Heart left ventricle (tissue), 16 donors: Measurements from ENCODE around the gene NENF. TPM values are rescaled to one million over a fixed set of nuclear protein-coding genes. Genes with fewer than 3 reads are reported as not detected.

ENCODE experiments used
- ATAC-seq, 4 donors: fragments of 200-7000 bp; cut with Tn5 transposase; one replicate each; pipeline ENCODE4 v1.9.1; 2020 to 2022; ENCODE audit warnings: moderate library complexity in 4 of 4, mild to moderate bottlenecking in 3 of 4, moderate number of reproducible peaks in 1 of 4
- DNase-seq, 5 donors: peaks; one replicate each; pipeline ENCODE4 v3.0.0-alpha.2; 2020
- H3K27ac ChIP-seq, 12 donors: fragments of 200-600 bp; sonication (generic) in 4 of 12; one replicate each; pipeline versions ENCODE4 v1.5.0 to v1.8.0; 2016 to 2022; ENCODE audit warnings: mild to moderate bottlenecking in 2 of 12
- H3K27me3 ChIP-seq, 9 donors: fragments of 200-600 bp; sonication (generic) in 2 of 9; one replicate each; pipeline versions ENCODE4 v1.5.1 to v1.8.0; 2016 to 2022; ENCODE audit warnings: mild to moderate bottlenecking in 3 of 9
- H3K36me3 ChIP-seq, 9 donors: fragments of 200-600 bp; sonication (generic) in 2 of 9; one replicate each; pipeline versions ENCODE4 v1.5.0 to v1.8.0; 2018 to 2022; ENCODE audit warnings: mild to moderate bottlenecking in 2 of 9
- H3K4me1 ChIP-seq, 12 donors: fragments of 200-600 bp; sonication (generic) in 4 of 12; one replicate each; pipeline versions ENCODE4 v1.5.0 to v1.8.0; 2016 to 2022; ENCODE audit warnings: mild to moderate bottlenecking in 3 of 12
- H3K4me3 ChIP-seq, 12 donors: fragments of 200-600 bp; sonication (generic) in 4 of 12; one replicate each; pipeline versions ENCODE4 v1.5.0 to v1.8.0; 2017 to 2022; ENCODE audit warnings: mild to moderate bottlenecking in 9 of 12, moderate library complexity in 4 of 12
- H3K9me3 ChIP-seq, 12 donors: fragments of 200-600 bp; sonication (generic) in 4 of 12; one replicate each; pipeline versions ENCODE4 v1.5.0 to v1.8.0; 2016 to 2022; ENCODE audit warnings: mild to moderate bottlenecking in 1 of 12
- POLR2A ChIP-seq, 2 donors: fragments of 450-650 bp; IDR thresholded peaks; one replicate each; pipeline ENCODE4 v1.6.1; 2017; ENCODE audit warnings: antibody characterized with exemption in 2 of 2, mild to moderate bottlenecking in 2 of 2, moderate library complexity in 2 of 2
- WGBS, 4 donors: extraction: QIAGEN DNeasy Blood & Tissue Kit in 2 of 4; methylation state at CpG; one replicate each; pipeline versions ENCODE4 v1.1.5 to v1.1.7; 2013 to 2018; 5-methylcytosine and 5-hydroxymethylcytosine counted together
- intact Hi-C, 10 donors: fragments of 100-400 bp; cut with DNase I; formaldehyde crosslinking; loops; one replicate each; pipeline versions ENCODE4 v1.11.1 to v1.14.2; 2022
- polyA plus RNA-seq, 2 donors: library from polyadenylated mRNA; stranded (reverse); fragments of 200-250 nt; gene quantifications; one replicate each; pipeline ENCODE4 v1.2.3, GENCODE V29; 2013
- total RNA-seq, 9 donors: library from RNA; depleted of rRNA in 2 of 9; stranded (reverse); fragments of >200 nt in 2 of 9; fragmentation: NEBNext Ultra II Directional in 3 of 9; extraction: Animal tissue kit (Norgen Biotek cat#: 25700) in 3 of 9; gene quantifications; one replicate each; pipeline versions ENCODE4 v1.1.0 to v1.2.4, GENCODE V29; 2016 to 2023
- TF ChIP-seq, protein P1 (sequence below), 12 donors: fragments of 200-600 bp; sonication (generic) in 4 of 12; IDR thresholded peaks; one replicate each; pipeline versions ENCODE4 v1.5.0 to v1.8.0; 2018 to 2022; ENCODE audit warnings: antibody characterized with exemption in 12 of 12, mild to moderate bottlenecking in 5 of 12
- donor health status: ischemic (EF 13 %, LVEDD 7.1; RV severe dilation, severe dysfunction).
- donor health status: healthy with polysubstance abuse.
- donor health status: DM: no; HTN: yes; CAD: no.
- donor health status: DM: no; HTN: no; CAD: no.
- donor health status: ischemic (EF 25% LVEDD 6.9; RV normal size, moderate dysfunction).
- donor health status: ischemic (EF 25% LVEDD 5.7; RV mildly dilated, moderate dysfunction).
- donor health status: healthy.
- donor health status: DM: yes; HTN: yes; CAD: no.
- donor health status: ischemic (EF 35%, LVEDD 5.7; RV mildly dilated, moderate dysfunction).
- donor health status: nonischemic (EF 11% LVEDD 7.7; RV severe dilation, severe dysfunction).
- donor health status: DM: yes; HTN: yes; CAD: no.
- donor health status: PGD.
- donor health status: ischemic (EF 29% LVEDD 5.4; RV normal size, mild dysfunction).
- donor health status: nonischemic (EF 23%, LVEDD 6.1; RV moderate dilation, normal function).

Gene NENF
- total and polyA plus RNA-seq, 11 donors, result 69.8 to 174 (median 105) TPM

DNA sequence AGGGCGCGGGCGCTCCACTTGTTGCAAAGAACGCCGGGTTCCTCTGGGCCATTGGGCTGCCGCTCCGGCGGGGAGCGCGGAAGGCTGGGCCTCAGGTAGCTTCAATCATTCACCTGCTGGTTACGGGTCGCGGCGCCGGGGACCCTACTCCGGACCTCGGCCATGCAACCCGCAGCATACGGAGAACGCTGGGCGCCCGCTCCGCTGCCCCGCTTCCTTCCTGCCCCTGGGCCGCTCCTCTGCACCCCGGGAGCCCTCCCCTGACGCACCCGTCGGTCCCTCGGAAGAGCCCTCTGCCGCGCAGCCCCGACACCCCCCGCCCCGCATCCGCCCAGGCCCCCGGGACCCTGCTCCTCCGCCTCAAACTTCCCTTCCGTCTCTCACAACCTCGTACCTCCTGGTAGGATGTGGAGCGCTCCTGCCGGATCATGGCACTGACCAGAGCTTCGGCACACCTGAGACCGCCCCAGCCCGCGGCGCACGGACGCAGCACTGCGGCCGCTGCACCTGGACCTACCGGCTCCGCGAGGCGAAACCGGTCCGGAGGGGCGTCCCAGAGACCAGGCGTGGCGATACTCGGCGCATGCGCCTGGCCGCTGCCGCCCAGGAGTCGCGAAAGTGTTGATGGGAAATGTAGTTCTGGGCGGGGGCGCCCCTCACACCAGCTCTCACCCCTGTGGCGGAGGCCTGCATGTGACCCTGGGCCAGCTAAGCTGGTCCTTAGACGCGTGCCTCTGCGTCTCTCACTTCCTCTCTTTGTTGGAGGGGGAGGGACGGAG, 18.2 kb upstream of the NENF start, which contains the start of gene PACC1:
PACC1 (minus strand) TSS at position 559 of the 779 bp plus-strand sequence; CDS start at position 430, 129 bp downstream.
- H3K4me3 ChIP-seq, result peak within 1 kb of the TSS; percentile 68 to 96 (median 88)
- peaks cover 0 to 23% (median 10%) of the 10 kb centered on the region in 9 donors for H3K36me3 ChIP-seq
- DNase-seq, result peak; percentile 88 to 95 (median 90)
- peak; percentile 77 to 99 (median 97) for ATAC-seq
- no peaks in the 10 kb centered on the region for H3K9me3 ChIP-seq
- 1% methylated on average over 50 to 74 of the region's 74 CpGs for WGBS, 4 donors
- H3K27ac ChIP-seq, result peak within 1 kb of the TSS in 10 of 12 donors; percentile 19 to 79 (median 54)
- intact Hi-C loops, result no loop called here
- TF ChIP-seq POLR2A (IDR thresholded peaks at IDR 0.05), result peak in 1 of 2 donors; percentile 47
- TF ChIP-seq, protein P1, sequence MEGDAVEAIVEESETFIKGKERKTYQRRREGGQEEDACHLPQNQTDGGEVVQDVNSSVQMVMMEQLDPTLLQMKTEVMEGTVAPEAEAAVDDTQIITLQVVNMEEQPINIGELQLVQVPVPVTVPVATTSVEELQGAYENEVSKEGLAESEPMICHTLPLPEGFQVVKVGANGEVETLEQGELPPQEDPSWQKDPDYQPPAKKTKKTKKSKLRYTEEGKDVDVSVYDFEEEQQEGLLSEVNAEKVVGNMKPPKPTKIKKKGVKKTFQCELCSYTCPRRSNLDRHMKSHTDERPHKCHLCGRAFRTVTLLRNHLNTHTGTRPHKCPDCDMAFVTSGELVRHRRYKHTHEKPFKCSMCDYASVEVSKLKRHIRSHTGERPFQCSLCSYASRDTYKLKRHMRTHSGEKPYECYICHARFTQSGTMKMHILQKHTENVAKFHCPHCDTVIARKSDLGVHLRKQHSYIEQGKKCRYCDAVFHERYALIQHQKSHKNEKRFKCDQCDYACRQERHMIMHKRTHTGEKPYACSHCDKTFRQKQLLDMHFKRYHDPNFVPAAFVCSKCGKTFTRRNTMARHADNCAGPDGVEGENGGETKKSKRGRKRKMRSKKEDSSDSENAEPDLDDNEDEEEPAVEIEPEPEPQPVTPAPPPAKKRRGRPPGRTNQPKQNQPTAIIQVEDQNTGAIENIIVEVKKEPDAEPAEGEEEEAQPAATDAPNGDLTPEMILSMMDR (IDR thresholded peaks at IDR 0.05), result no peak
- no peaks in the 10 kb centered on the region for H3K27me3 ChIP-seq
- H3K4me1 ChIP-seq, result peaks cover 0 to 54% (median 6%) of the 10 kb centered on the region in 12 donors

DNA sequence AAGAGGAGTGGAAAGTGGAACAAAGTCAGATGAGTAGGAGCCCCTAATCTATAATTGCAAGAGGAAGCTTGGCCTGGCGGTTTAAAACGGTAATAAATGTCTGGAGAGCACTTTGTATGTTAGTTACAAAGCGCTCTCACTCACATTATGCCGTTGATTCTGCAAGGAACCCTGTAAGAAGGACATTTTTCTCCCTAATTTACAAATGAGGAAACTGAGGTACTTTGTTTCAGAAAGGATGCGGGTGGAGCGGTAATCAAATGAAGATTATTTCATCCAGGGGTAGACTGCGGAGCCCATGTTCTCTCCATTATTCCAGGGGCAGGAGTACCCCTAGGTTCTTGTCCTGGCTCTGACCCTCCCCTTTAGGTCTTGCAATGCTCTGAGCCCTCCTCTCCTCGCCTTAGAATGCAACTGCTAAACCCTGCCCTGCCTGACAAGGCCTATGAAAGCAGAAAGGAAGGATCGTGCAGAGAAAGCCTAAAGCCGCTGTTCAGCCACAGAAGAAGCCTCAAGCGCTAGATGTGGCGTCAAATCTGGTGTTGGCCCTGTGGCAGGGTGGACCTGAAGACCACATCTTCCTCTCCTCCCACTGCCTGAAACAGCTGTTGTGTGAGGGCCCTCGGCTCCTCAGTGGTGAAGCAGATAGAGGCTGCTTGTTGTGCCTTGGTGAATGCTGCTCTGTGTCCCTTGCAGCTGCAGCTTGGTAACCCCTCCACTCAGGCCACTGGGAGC, 17.4 kb upstream of the NENF start:
- peaks cover 0 to 15% (median 2%) of the 10 kb centered on the region in 9 donors for H3K36me3 ChIP-seq
- H3K4me1 ChIP-seq, result peaks cover 0 to 48% (median 6%) of the 10 kb centered on the region in 12 donors
- ATAC-seq (no peak), DNase-seq (no peak)
- H3K4me3 ChIP-seq, result peak overlapping the region in 11 of 12 donors; percentile 68 to 96 (median 86)
- 65 to 76% (median 74%) methylated on average over 12 to 13 of the region's 13 CpGs for WGBS, 4 donors
- H3K27me3 ChIP-seq, result no peaks in the 10 kb centered on the region
- intact Hi-C loops, result no loop called here
- peak overlapping the region in 10 of 12 donors; percentile 5 to 79 (median 51) for H3K27ac ChIP-seq
- H3K9me3 ChIP-seq, result no peaks in the 10 kb centered on the region
- TF ChIP-seq, protein P1 (IDR thresholded peaks at IDR 0.05), result no peak
- TF ChIP-seq POLR2A (IDR thresholded peaks at IDR 0.05), result no peak

DNA sequence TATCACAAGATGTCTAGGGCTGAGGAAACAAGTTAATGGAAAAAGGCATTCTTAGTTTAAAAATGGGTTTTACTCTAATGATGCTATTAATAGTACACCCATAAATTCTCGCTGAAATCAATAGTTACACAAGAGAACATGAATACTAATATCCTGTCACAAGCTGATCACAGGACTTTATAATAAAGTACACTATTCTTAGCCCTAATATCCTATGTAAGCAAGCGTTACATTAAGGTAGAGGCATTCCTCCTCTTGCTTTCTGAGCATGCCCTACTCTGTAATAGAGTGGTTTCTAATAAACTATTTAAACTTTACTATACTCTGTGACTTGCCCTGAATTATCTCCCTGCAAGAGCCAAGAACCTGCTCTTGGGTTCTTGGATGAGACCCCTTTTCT, 11.6 kb upstream of the NENF start:
- H3K4me3 ChIP-seq, result no peak overlapping the region
- TF ChIP-seq POLR2A (IDR thresholded peaks at IDR 0.05), result no peak
- TF ChIP-seq, protein P1 (IDR thresholded peaks at IDR 0.05), result no peak
- 75 to 82% (median 79%) methylated on average over 2 of the region's 2 CpGs for WGBS, 4 donors

DNA sequence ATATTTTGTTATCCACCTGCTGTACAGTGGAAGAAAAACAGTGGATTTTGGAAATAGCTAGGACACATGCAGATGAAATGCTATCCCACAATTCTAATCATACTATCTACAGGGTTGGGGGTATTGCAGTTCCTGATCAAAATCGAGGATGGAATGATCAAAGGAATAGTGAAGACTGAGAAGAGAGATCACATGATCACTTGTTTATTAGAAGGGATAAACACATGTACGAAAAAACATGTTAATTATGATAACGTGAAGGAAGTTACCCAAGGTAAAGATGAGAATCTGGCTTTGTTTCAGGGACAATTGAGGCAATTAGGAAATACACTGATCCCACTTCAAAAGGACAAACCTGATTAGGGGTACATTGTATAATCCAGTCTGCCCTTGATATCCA, 8.8 kb upstream of the NENF start:
- no peak overlapping the region for H3K27ac ChIP-seq
- intact Hi-C loops, result no loop called here
- H3K4me3 ChIP-seq, result no peak overlapping the region
- DNase-seq (no peak), ATAC-seq (no peak)
- TF ChIP-seq, protein P1 (IDR thresholded peaks at IDR 0.05), result no peak
- TF ChIP-seq POLR2A (IDR thresholded peaks at IDR 0.05), result no peak
- H3K9me3 ChIP-seq, result no peaks in the 10 kb centered on the region
- no peaks in the 10 kb centered on the region for H3K36me3 ChIP-seq
- WGBS, 4 donors, result 76 to 85% (median 84%) methylated on average over 3 of the region's 3 CpGs
- H3K4me1 ChIP-seq, result no peaks in the 10 kb centered on the region
- H3K27me3 ChIP-seq, result no peaks in the 10 kb centered on the region

More for the DNA sequence above, 11.6 kb upstream of the NENF start:
- H3K36me3 ChIP-seq, result no peaks in the 10 kb centered on the region
- no peaks in the 10 kb centered on the region for H3K27me3 ChIP-seq
- ATAC-seq (no peak), DNase-seq (no peak)
- H3K9me3 ChIP-seq, result no peaks in the 10 kb centered on the region
- H3K27ac ChIP-seq, result no peak overlapping the region
- intact Hi-C loops, result no loop called here
- H3K4me1 ChIP-seq, result no peaks in the 10 kb centered on the region
